OCI-LY1 (cell line): Measurements from ENCODE around the gene MED15.

Experiments
- CTCF ChIP-seq: fragments of 200-600 bp; sonication (generic), shearing (Covaris generic); IDR thresholded peaks from 2 replicates; pipeline ENCODE4 v1.5.1; 2017; ENCODE audit warnings: mild to moderate bottlenecking, antibody characterized with exemption, low read length, moderate library complexity, mixed read lengths
- EZH2 ChIP-seq: fragments of 200-600 bp; sonication (generic), shearing (Covaris generic); IDR thresholded peaks from 2 replicates; pipeline ENCODE4 v1.8.0; 2017; ENCODE audit warnings: borderline replicate concordance, mixed run types, mild to moderate bottlenecking, antibody characterized with exemption, low read length, moderate library complexity, mixed read lengths

DNA sequence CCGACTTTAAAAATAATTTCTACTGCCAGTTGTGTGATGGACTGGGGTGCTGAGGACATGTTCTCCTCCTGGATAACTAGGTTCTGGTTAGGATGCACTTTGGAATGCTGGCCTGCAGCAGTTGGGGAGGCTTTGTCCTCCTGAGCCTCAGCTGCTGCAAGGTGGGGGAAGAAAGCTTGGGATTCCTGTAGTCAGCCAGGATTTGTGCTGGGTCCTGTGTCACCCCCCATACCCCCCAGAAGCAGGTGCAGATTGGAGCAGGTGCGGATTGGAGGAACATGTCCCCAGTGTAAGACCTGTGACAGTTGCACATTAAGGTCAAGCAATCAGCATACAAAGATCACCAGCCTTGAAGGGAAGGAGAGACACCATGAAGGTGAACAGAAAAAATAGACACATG lies 51.1 kb downstream of the MED15 start:
- TF ChIP-seq CTCF (no peak), EZH2 (no peak)
